DMS53 (cell line): ENCODE results near the gene QKI.
"Not testable (repeated sequence)": the region's sequence is repeated elsewhere in the genome, so short reads cannot be mapped to it uniquely, and the experiment has no call there.

Experiments
- DNase-seq: peaks from one replicate; lab custom pipeline; 2025; lab: John Stamatoyannopoulos, UW

The QKI gene

GRCh38 chr6:163415620-163416556, 1.4 kb downstream of the QKI start:
- DNase-seq, result peak; percentile 47

GRCh38 chr6:163416557-163417253, 2.2 kb downstream of the QKI start:
- DNase-seq, result peak; percentile 65

- no peak for DNase-seq
Measured at GRCh38 chr6:163417595-163417994, 3.1 kb downstream of the QKI start.

DNA sequence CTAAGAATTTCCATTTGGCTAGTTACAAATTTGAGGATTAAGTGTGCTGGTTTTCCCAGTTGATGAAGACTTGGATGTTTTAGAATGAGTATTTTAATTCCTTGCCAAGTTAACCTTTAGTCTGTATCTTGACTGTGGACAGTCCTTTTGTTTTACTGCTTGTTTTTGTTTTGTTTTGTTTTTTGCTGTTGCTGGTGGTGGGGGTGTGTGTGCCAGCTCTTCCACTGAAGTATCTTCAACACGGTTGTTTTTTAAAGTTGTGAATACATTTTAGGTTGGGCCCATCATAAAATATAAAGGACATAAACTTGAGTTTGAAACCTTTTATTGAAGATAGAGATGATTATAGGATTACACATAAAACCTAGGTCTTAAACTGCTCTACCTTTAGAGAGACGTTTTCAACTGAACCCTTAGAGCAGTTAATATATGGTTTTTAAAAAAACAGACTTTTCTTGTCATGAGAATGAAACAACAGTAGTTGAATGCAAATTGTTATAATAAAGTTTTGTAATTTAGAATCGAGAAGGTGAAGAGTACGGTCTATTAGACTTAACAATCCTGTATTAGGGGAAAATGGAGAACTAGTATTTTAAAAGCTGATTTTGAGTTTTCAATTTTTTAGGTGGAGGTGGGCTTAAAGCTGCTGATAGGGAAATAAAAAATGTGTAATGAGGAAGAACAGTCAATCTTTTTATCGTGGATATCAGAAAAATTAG, 4.0 kb downstream of the QKI start:
- DNase-seq, result no peak

GRCh38 chr6:163419413-163420288, 5.1 kb downstream of the QKI start:
- DNase-seq, result no peak

- DNase-seq, result no peak
Measured at GRCh38 chr6:163420289-163420614, 5.7 kb downstream of the QKI start.

DNA sequence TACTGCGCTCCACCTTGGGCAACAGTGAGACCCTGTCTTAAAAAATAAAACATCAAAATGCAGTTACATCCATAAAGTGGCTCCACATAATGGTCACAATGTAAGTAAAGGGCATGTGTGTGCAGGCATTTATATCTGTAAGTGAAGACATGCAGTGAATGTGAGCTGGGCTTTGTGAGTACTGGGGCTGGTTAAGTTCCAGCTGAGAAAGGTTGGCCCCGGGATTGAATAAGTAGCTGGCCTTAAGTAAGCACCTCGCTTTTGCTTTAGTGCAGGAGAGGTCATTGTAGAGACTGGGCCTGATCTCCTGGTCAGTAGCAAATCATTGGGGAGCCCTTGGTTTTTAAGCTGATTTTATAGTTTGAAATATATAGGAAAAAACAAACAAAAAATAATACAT, 8.0 kb downstream of the QKI start:
- no peak for DNase-seq

DNA sequence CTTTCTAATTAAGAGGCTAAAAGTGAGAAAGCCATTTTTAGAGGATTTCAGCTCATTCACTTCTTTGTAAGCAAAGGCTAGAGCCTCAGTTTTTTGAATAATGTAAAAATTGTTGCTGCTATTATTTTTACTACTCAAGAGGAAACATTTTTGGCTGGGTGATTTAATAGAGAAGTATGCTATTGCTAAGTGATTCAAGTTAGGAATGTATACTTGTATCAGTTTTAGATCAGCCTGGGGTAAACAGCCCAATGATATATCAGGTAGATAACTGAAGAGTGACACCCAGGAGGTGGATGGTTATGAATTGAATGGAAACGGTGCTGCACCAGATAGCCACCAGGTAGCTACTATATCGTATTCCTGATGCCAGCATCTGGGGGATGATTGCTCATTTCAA, 9.2 kb downstream of the QKI start:
- no peak for DNase-seq

- peak; percentile 48 for DNase-seq
Measured at GRCh38 chr6:163427498-163428254, 13.2 kb downstream of the QKI start.

DNA sequence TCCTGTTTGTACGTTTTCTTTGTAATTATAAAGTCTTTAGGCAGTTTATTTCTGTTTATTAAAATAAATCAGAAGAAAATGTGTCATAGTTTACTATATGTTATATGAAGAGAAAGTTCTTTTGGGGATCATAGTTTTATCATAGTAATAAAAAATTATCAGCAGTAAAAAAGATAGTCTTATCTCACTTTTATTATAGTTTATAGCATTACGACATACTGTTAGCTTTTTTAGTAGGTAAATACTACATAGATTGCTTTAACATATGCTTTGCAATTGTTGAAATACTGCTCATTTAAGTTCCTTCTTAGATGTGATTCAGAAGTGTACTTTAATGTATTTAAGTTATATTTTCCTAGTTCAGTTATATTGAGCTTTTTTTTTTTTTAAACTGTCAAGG, 13.9 kb downstream of the QKI start:
- no peak for DNase-seq

- no peak for DNase-seq
Measured at GRCh38 chr6:163429858-163430448, 15.4 kb downstream of the QKI start.

DNA sequence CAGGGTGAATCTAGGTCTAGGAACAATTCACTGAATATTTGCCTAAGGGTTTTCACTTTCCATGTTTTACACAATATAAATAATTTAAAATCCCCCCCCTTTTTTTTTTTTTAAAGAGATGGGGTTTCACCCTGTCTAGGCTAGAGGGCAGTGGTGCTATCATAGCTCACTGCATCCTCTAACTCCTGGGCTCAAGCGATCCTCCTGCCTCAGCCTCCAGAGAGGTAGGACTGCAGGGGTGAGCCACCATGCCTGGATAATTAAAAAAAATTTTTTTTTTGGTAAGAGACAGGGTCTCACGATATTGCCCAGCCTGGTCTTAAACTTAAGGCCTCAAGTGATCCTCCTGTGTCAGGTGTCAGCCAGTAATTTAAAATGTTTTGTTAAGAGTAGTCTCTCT, 17.8 kb downstream of the QKI start:
- no peak for DNase-seq

DNA sequence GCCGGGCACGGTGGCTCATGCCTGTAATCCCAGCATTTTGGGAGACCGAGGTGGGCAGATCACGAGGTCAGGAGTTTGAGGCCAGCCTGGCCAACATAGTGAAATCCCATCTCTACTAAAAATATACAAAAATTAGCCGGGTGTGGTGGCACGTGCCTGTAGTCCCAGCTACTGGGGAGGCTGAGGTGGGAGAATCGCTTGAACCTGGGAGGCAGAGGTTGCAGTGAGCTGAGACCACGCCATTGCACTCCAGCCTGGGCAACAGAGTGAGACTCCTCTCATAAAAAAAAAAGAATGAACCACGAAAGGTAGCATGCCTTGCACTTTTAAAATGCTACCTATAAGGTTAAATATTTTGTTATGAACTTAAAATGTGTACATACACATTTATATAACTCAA, 19.0 kb downstream of the QKI start:
- not testable (repeated sequence) for DNase-seq

GRCh38 chr6:163435023-163435422, 20.5 kb downstream of the QKI start:
- DNase-seq, result no peak

DNA sequence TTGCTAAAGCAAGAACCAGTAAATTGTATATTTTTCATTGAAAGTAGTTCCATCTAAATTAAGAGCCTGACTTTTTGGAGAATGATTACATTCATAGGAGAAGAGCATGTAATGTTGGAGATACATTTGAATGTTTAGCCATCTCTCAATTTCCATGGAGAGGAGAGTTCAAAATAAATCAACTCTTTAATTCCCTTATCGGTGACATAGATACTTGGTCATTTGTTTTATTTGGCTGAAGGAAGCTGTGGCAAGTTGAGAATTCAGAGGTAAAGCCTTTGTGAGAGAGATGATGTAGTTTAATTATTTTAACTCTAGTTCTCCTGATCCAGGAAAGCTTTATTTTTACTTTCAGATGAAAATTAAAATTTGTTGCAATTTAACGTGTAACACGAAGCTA, 22.3 kb downstream of the QKI start:
- no peak for DNase-seq

DNA sequence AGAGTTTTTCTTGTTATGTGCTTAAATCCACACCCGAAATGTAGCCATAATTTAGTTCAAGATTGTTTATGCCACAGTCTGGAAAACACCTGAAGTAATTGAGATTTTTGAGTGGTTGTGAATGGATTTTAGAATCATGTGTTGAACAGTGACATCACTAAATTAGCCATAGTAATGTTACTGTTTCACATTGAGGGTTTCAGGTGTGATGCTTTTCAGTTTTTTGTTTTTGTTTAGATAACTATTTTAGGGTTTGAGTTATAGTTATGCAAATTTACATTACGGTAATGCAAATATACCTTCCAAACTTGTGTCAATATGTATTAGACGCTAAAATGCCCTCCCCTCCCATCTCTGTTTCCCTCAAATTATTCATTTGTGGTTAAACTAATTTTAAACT, 22.9 kb downstream of the QKI start:
- no peak for DNase-seq

DNA sequence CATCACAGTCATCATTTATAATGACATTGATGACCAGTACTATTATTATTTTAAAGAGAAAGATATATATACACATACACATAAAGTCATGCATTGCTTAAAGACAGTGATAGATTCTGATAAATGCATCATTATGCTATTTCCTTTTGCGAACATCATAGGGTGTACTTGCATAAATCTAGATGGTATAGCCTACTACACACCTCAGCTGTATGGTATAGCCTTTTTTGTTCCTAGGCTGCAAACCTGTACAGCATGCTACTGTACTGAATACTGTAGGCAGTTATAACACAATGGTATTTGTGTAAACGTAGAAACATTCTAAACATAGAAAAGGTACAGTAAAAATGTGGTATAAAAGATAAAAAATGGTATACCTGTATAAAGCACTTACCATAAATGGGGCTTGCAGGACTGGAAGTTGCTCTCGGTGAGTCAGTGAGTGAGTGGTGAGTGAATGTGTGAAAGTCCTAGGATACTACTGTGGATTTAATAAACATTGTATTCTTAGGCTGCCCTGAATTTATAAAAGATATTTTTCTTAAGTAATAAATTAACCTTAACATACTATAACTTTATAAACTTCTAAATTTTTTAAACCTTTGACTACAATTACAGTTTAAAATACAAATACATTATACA, 23.9 kb downstream of the QKI start:
- no peak for DNase-seq

- peak; percentile 24 for DNase-seq
Measured at GRCh38 chr6:163438940-163439335, 24.4 kb downstream of the QKI start.

- not testable (repeated sequence) for DNase-seq
Measured at GRCh38 chr6:163439390-163439789, 24.9 kb downstream of the QKI start.

GRCh38 chr6:163439997-163440396, 25.5 kb downstream of the QKI start:
- no peak for DNase-seq
